Gastroesophageal sphincter (tissue), 3 donors: ENCODE results near the gene NALF2.

ENCODE experiments used
- POLR2A ChIP-seq, 2 donors: fragments of 450-650 bp; IDR thresholded peaks; one replicate each; pipeline ENCODE4 v1.6.1; 2017; ENCODE audit warnings: antibody characterized with exemption in 2 of 2, mild to moderate bottlenecking in 2 of 2, moderate library complexity in 1 of 2
- POLR2AphosphoS5 ChIP-seq: sonication (generic); formaldehyde crosslinking; IDR thresholded peaks from one replicate; pipeline ENCODE4 v1.6.1; 2017; ENCODE audit warnings: antibody characterized with exemption
- TF ChIP-seq, protein P1 (sequence below), 4 experiments: fragments of 200-600 bp in 2 of 4; fragments of 450-650 bp in 2 of 4; sonication (generic) in 1 of 4; IDR thresholded peaks; one replicate each; pipeline ENCODE4 v1.5.1; 2017 to 2019; ENCODE audit warnings: antibody characterized with exemption in 4 of 4, mild to moderate bottlenecking in 2 of 4, moderate library complexity in 2 of 4

DNA sequence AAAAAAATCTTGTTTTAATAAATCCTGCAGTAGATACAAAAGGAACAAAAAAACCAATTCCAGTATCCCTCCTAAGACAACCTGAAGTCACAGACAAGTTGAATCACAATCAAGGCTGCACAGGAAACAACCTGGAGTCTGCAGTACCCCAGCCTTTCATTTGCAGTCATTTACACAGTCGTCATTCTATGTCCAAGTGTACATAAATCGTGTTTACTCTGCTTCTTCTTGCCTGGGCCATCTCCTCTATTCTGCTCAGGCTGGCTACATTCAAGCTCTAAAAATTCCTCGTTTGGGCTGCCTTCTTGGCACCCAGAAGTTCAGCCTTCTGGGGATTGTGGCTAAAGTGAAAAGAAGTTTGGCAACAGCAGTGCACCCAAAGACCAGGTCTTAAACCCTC lies 37.8 kb downstream of the NALF2 start:
- TF ChIP-seq POLR2A (IDR thresholded peaks at IDR 0.05) (no peak), POLR2AphosphoS5 (no peak)
- TF ChIP-seq, protein P1, sequence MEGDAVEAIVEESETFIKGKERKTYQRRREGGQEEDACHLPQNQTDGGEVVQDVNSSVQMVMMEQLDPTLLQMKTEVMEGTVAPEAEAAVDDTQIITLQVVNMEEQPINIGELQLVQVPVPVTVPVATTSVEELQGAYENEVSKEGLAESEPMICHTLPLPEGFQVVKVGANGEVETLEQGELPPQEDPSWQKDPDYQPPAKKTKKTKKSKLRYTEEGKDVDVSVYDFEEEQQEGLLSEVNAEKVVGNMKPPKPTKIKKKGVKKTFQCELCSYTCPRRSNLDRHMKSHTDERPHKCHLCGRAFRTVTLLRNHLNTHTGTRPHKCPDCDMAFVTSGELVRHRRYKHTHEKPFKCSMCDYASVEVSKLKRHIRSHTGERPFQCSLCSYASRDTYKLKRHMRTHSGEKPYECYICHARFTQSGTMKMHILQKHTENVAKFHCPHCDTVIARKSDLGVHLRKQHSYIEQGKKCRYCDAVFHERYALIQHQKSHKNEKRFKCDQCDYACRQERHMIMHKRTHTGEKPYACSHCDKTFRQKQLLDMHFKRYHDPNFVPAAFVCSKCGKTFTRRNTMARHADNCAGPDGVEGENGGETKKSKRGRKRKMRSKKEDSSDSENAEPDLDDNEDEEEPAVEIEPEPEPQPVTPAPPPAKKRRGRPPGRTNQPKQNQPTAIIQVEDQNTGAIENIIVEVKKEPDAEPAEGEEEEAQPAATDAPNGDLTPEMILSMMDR (IDR thresholded peaks at IDR 0.05) = no peak
